Measurements from ENCODE around the gene DESI2.
"Not testable (repeated sequence)": the region's sequence is repeated elsewhere in the genome, so short reads cannot be mapped to it uniquely, and the experiment has no call there.

The DESI2 gene

DNA sequence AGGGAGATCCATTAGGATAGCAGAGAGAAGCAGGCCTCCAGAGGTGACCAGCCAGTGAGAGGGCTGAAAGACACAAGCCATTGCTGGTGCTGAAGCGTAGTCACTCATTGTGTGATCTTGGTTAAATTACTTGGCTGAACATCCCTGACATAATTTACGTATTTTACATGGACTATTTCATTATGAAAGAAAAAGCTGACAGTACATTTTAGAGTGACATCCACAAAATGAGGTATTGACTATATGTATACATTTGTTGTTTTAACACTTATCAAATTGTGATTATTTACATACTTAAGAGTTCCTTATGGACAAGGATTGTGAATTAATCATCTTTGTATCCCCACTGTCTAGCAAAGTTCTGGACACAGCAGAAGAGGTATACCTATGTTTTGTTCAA, 14.9 kb downstream of the DESI2 start:
- no peaks in the 10 kb centered on the region for H3K9me3 ChIP-seq (ENCODE audit: control insufficient read depth, insufficient read depth, low read length)
- no peaks in the 10 kb centered on the region for H3K27me3 ChIP-seq (ENCODE audit: control insufficient read depth, insufficient read depth, low read length)
- H3K4me3 ChIP-seq (ENCODE audit: low read depth, low read length): no peak overlapping the region
- peaks cover 7% of the 10 kb centered on the region for H3K36me3 ChIP-seq (ENCODE audit: control insufficient read depth, insufficient read depth, low read length)
- no peak overlapping the region for H3K27ac ChIP-seq (ENCODE audit: low read depth, low read length)
- no peaks in the 10 kb centered on the region for H3K4me1 ChIP-seq (ENCODE audit: control insufficient read depth, insufficient read depth, low read length)
- H3K9ac ChIP-seq (ENCODE audit: low read depth, low read length): no peak overlapping the region

DNA sequence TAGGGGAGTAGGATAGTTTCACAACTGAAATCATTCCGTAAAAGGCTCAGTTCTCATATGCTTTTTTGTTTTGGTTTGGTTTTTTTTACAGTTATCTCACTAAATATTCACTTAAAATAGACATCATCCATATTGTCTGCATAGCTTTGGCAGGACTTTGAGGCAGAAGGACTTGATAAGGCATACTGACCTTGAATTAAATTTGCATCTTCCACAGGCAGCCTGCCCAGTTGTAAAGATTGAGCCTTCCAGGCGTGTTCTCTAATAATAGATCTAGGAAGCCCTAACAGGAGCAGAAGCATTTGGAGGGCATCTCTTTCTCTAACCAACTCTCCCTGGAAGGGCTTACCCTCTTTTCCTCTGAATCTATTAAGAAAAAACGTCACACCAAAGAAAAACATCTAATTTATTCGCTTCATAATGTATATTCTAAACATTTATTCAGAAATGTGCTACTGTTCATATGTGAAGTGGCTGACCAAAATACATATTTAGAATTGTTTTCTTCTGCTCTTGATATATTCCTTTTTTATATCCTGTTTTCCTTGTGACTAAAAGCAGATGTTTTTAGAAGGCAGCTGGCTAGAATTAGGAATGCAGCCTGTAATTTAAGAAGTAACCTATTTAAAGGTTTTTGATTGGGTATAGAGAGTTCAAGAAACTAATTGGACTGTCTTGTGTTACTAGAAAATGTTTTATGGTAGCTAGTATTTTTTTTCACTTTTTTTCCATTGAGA, 20.2 kb downstream of the DESI2 start:
- Histone ChIP-seq H3K4me3 (ENCODE audit: low read depth, low read length) (no peak overlapping the region), H3K4me1 (ENCODE audit: control insufficient read depth, insufficient read depth, low read length) (no peaks in the 10 kb centered on the region), H3K36me3 (ENCODE audit: control insufficient read depth, insufficient read depth, low read length) (peaks cover 14% of the 10 kb centered on the region), H3K9me3 (ENCODE audit: control insufficient read depth, insufficient read depth, low read length) (no peaks in the 10 kb centered on the region), H3K27me3 (ENCODE audit: control insufficient read depth, insufficient read depth, low read length) (no peaks in the 10 kb centered on the region), H3K9ac (ENCODE audit: low read depth, low read length) (no peak overlapping the region), H3K27ac (ENCODE audit: low read depth, low read length) (no peak overlapping the region)

DNA sequence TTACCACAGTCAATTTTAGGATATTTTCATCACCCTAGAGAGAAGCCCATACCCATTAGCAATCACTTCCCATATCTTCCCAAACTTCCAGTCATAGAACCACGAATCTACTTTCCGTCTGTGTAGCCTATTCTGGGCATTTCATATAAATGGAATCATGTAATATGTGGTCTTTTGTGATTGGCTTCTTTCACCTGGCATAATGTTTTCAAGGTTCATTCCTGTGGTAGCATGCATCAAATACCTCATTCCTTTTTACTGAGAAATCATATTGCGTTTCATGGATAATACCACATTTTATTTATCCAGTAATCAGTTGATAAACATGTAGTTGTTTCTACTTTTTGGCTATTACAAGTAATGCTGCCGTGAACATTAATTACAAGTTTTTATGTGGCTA, 21.5 kb downstream of the DESI2 start:
- Histone ChIP-seq H3K36me3 (ENCODE audit: control insufficient read depth, insufficient read depth, low read length) (peaks cover 19% of the 10 kb centered on the region), H3K27ac (ENCODE audit: low read depth, low read length) (no peak overlapping the region), H3K9me3 (ENCODE audit: control insufficient read depth, insufficient read depth, low read length) (no peaks in the 10 kb centered on the region), H3K9ac (ENCODE audit: low read depth, low read length) (no peak overlapping the region), H3K4me3 (ENCODE audit: low read depth, low read length) (no peak overlapping the region), H3K27me3 (ENCODE audit: control insufficient read depth, insufficient read depth, low read length) (no peaks in the 10 kb centered on the region), H3K4me1 (ENCODE audit: control insufficient read depth, insufficient read depth, low read length) (no peaks in the 10 kb centered on the region)

DNA sequence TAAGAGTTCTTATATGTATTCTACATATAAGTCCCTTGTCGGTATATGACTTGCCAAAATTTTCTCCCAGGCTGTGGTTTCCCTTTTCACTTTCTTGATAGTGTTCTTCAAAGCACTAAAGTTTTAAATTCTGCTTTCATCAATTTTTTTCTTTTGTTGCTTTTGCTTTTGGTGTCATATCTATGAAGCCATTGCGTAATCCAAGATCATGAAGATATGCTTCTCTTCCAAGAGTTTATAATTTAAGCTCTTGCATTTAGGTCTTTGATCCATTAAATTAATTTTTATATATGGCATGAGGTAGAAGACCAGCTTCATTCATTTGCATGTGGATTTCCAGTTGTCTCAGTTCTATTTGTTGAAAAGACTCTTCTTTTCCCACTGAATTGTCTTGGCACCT, 22.2 kb downstream of the DESI2 start:
- Histone ChIP-seq H3K4me3 (ENCODE audit: low read depth, low read length) (no peak overlapping the region), H3K27me3 (ENCODE audit: control insufficient read depth, insufficient read depth, low read length) (no peaks in the 10 kb centered on the region), H3K9ac (ENCODE audit: low read depth, low read length) (no peak overlapping the region), H3K9me3 (ENCODE audit: control insufficient read depth, insufficient read depth, low read length) (no peaks in the 10 kb centered on the region), H3K36me3 (ENCODE audit: control insufficient read depth, insufficient read depth, low read length) (peaks cover 17% of the 10 kb centered on the region), H3K4me1 (ENCODE audit: control insufficient read depth, insufficient read depth, low read length) (no peaks in the 10 kb centered on the region), H3K27ac (ENCODE audit: low read depth, low read length) (no peak overlapping the region)

DNA sequence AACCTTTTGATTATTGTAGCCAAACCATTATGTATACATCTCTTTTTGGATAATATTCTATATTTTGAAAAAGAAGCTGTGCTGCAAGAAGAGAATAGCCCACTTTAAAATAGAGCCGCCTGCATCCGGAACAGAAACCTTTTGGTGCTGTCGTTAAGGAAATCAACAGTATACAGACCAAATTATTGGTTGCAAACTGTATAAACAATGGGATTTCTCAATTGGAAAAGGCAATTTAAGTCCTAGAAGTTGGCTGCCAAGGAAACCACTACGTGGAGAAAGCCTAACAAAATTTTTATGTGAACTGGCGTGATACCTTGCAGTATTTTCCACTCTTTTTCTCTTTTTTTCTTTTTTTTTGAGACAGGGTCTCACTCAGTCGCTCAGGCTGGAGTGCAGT, 25.8 kb downstream of the DESI2 start:
- no peaks in the 10 kb centered on the region for H3K9me3 ChIP-seq (ENCODE audit: control insufficient read depth, insufficient read depth, low read length)
- H3K36me3 ChIP-seq (ENCODE audit: control insufficient read depth, insufficient read depth, low read length): peaks cover 14% of the 10 kb centered on the region
- H3K4me3 ChIP-seq (ENCODE audit: low read depth, low read length): no peak overlapping the region
- H3K9ac ChIP-seq (ENCODE audit: low read depth, low read length): no peak overlapping the region
- H3K27me3 ChIP-seq (ENCODE audit: control insufficient read depth, insufficient read depth, low read length): no peaks in the 10 kb centered on the region
- H3K4me1 ChIP-seq (ENCODE audit: control insufficient read depth, insufficient read depth, low read length): peaks cover 4% of the 10 kb centered on the region; the same call in 1 of the 2 replicates
- no peak overlapping the region for H3K27ac ChIP-seq (ENCODE audit: low read depth, low read length)

- peaks cover 4% of the 10 kb centered on the region; the same call in 1 of the 2 replicates for H3K4me1 ChIP-seq (ENCODE audit: control insufficient read depth, insufficient read depth, low read length)
- H3K36me3 ChIP-seq (ENCODE audit: control insufficient read depth, insufficient read depth, low read length): peaks cover 12% of the 10 kb centered on the region
- no peaks in the 10 kb centered on the region for H3K27me3 ChIP-seq (ENCODE audit: control insufficient read depth, insufficient read depth, low read length)
- no peak overlapping the region for H3K4me3 ChIP-seq (ENCODE audit: low read depth, low read length)
- H3K9me3 ChIP-seq (ENCODE audit: control insufficient read depth, insufficient read depth, low read length): no peaks in the 10 kb centered on the region
- H3K27ac ChIP-seq (ENCODE audit: low read depth, low read length): no peak overlapping the region
- no peak overlapping the region for H3K9ac ChIP-seq (ENCODE audit: low read depth, low read length)
These were observed 27.7 kb downstream of the DESI2 start for GRCh38 chr1:244680667-244681066.

DNA sequence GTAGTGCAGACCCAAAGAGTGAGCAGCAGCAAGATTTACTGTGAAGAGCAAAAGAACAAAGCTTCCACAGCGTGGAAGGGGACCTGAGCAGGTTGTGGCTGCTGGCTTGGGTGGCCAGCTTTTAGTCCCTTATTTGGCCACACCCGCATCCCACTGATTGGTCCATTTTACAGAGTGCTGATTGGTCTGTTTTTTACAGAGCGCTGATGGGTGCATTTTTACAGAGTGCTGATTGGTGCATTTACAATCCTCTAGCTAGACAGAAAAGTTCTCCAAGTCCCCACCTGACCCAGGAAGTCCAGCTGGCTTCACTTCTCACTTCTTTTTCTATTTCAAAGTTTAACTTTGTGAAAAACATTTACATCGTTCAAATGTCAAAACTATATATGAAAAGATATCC, 29.2 kb downstream of the DESI2 start:
- not testable (repeated sequence) for H3K4me3 ChIP-seq (ENCODE audit: low read depth, low read length); H3K9me3 ChIP-seq (ENCODE audit: control insufficient read depth, insufficient read depth, low read length); H3K27me3 ChIP-seq (ENCODE audit: control insufficient read depth, insufficient read depth, low read length); H3K9ac ChIP-seq (ENCODE audit: low read depth, low read length); H3K27ac ChIP-seq (ENCODE audit: low read depth, low read length); H3K4me1 ChIP-seq (ENCODE audit: control insufficient read depth, insufficient read depth, low read length)
- peaks cover 24% of the 10 kb centered on the region for H3K36me3 ChIP-seq (ENCODE audit: control insufficient read depth, insufficient read depth, low read length)

- no peak overlapping the region for H3K9ac ChIP-seq (ENCODE audit: low read depth, low read length)
- peaks cover 87% of the 10 kb centered on the region for H3K36me3 ChIP-seq (ENCODE audit: control insufficient read depth, insufficient read depth, low read length)
- no peak overlapping the region for H3K4me3 ChIP-seq (ENCODE audit: low read depth, low read length)
- H3K27ac ChIP-seq (ENCODE audit: low read depth, low read length): no peak overlapping the region
- no peaks in the 10 kb centered on the region for H3K27me3 ChIP-seq (ENCODE audit: control insufficient read depth, insufficient read depth, low read length)
- H3K9me3 ChIP-seq (ENCODE audit: control insufficient read depth, insufficient read depth, low read length): no peaks in the 10 kb centered on the region
- no peaks in the 10 kb centered on the region for H3K4me1 ChIP-seq (ENCODE audit: control insufficient read depth, insufficient read depth, low read length)
These were observed 43.0 kb downstream of the DESI2 start for GRCh38 chr1:244695937-244696336.

DNA sequence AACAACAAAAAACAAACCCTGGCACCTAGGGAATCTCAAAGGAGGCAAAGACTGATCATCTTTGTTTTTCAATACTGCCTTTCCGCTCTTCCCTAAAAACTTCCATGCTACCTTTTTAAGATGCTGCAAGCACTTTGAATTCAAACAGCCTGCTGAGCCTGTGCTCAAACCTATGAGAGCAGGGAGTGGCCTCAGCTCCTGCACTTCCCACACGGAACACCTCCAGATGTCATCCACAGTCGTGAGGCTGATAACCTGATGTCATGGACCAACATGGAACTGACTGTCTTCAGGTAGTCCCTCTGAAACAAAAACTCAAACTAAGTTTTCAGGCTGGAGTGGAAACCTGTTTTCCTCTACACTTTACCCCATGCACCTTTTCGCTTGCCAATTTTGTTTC, 46.8 kb downstream of the DESI2 start:
- H3K4me1 ChIP-seq (ENCODE audit: control insufficient read depth, insufficient read depth, low read length): no peaks in the 10 kb centered on the region
- H3K36me3 ChIP-seq (ENCODE audit: control insufficient read depth, insufficient read depth, low read length): peaks cover 62% of the 10 kb centered on the region
- H3K4me3 ChIP-seq (ENCODE audit: low read depth, low read length): no peak overlapping the region
- H3K27me3 ChIP-seq (ENCODE audit: control insufficient read depth, insufficient read depth, low read length): no peaks in the 10 kb centered on the region
- H3K27ac ChIP-seq (ENCODE audit: low read depth, low read length): no peak overlapping the region
- no peak overlapping the region for H3K9ac ChIP-seq (ENCODE audit: low read depth, low read length)
- no peaks in the 10 kb centered on the region for H3K9me3 ChIP-seq (ENCODE audit: control insufficient read depth, insufficient read depth, low read length)

DNA sequence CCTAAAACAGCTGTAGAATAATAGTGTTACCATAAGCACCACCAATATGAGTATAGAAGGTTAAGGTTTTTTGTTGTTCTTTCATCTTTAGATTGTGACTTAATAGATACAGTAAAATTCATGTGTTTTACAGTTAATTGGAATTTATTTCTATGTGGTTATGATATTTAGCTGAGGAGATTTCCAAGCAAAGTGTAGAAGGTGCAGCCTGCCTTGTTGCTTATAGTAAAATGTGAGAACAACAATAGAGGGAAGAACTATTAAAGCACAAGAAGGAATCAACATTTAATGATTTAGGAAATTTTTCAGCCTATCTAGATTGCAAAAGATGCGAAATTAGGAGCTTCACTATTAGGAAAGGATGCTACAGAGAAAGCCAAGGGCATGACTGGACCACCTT, 47.9 kb downstream of the DESI2 start:
- peaks cover 57% of the 10 kb centered on the region for H3K36me3 ChIP-seq (ENCODE audit: control insufficient read depth, insufficient read depth, low read length)

GRCh38 chr1:244702620-244703019, 49.7 kb downstream of the DESI2 start:
- H3K27ac ChIP-seq (ENCODE audit: low read depth, low read length): no peak overlapping the region
- peaks cover 60% of the 10 kb centered on the region for H3K36me3 ChIP-seq (ENCODE audit: control insufficient read depth, insufficient read depth, low read length)
- H3K9me3 ChIP-seq (ENCODE audit: control insufficient read depth, insufficient read depth, low read length): no peaks in the 10 kb centered on the region
- H3K27me3 ChIP-seq (ENCODE audit: control insufficient read depth, insufficient read depth, low read length): no peaks in the 10 kb centered on the region
- no peaks in the 10 kb centered on the region for H3K4me1 ChIP-seq (ENCODE audit: control insufficient read depth, insufficient read depth, low read length)
- H3K4me3 ChIP-seq (ENCODE audit: low read depth, low read length): no peak overlapping the region
- no peak overlapping the region for H3K9ac ChIP-seq (ENCODE audit: low read depth, low read length)

More for the DNA sequence above, 47.9 kb downstream of the DESI2 start:
- Histone ChIP-seq H3K4me1 (ENCODE audit: control insufficient read depth, insufficient read depth, low read length) (no peaks in the 10 kb centered on the region), H3K4me3 (ENCODE audit: low read depth, low read length) (no peak overlapping the region), H3K9me3 (ENCODE audit: control insufficient read depth, insufficient read depth, low read length) (no peaks in the 10 kb centered on the region), H3K27me3 (ENCODE audit: control insufficient read depth, insufficient read depth, low read length) (no peaks in the 10 kb centered on the region), H3K9ac (ENCODE audit: low read depth, low read length) (no peak overlapping the region), H3K27ac (ENCODE audit: low read depth, low read length) (no peak overlapping the region)
